IMR-90 (cell line): ENCODE data around the gene SURF2. TPM values are rescaled to one million over a fixed set of nuclear protein-coding genes. Genes with fewer than 3 reads are reported as not detected.

ENCODE experiments used
- ATAC-seq: fragments of 200-7000 bp; cut with Tn5 transposase; 2 replicates; pipeline ENCODE4 v1.9.1; 2020; ENCODE audit warnings: low read depth, mild to moderate bottlenecking, moderate library complexity
- BruUV-seq: library from RNA; stranded (reverse); fragments of 400-500 nt; replicated peaks from 2 replicates; lab custom pipeline; 2021; lab: Mats Ljungman, UMichigan
- CTCF ChIA-PET: fragments of 300-600 bp; formaldehyde crosslinking; extraction: SDS; loops from one replicate; lab custom pipeline; 2021; ENCODE audit warnings: antibody characterized with exemption; lab: Yijun Ruan, JAX
- POLR2A ChIA-PET: fragments of 300-600 bp; sonication (Branson Sonifier 250); formaldehyde crosslinking; loops from one replicate; lab custom pipeline; 2022; ENCODE audit warnings: antibody characterized with exemption; ENCODE audit not compliant: unreplicated experiment; lab: Charles Lee
- DNase-seq: peaks from one replicate; pipeline ENCODE4 v3.0.0; 2013
- H2AFZ ChIP-seq: replicated peaks from 2 replicates; pipeline ENCODE3; 2013; ENCODE audit warnings: low read length, mild to moderate bottlenecking; ENCODE audit not compliant: poor library complexity
- H2AK5ac ChIP-seq: 2 replicates; pipeline ENCODE4 v1.6.1; 2013; ENCODE audit warnings: low read depth, low read length, inconsistent platforms
- H2AK9ac ChIP-seq: replicated peaks from 2 replicates; pipeline ENCODE3; 2013; ENCODE audit warnings: mild to moderate bottlenecking, low read depth, low read length, moderate library complexity; ENCODE audit not compliant: poor library complexity
- H2BK120ac ChIP-seq: 2 replicates; pipeline ENCODE4 v1.6.1; 2013; ENCODE audit warnings: low read depth, low read length, inconsistent platforms
- H2BK15ac ChIP-seq: 3 replicates; pipeline ENCODE4 v1.6.1; 2013; ENCODE audit warnings: low read depth, low read length, inconsistent platforms
- H2BK20ac ChIP-seq: 2 replicates; pipeline ENCODE4 v1.6.1; 2013; ENCODE audit warnings: low read depth, mild to moderate bottlenecking, inconsistent platforms, low read length, moderate library complexity
- H2BK5ac ChIP-seq: 2 replicates; pipeline ENCODE4 v1.6.1; 2013; ENCODE audit warnings: mild to moderate bottlenecking, low read depth, low read length, inconsistent platforms; ENCODE audit not compliant: poor library complexity, severe bottlenecking
- H3K14ac ChIP-seq: replicated peaks from 2 replicates; pipeline ENCODE4 v1.6.1; 2013; ENCODE audit warnings: low read depth, low read length, inconsistent platforms
- H3K18ac ChIP-seq: 2 replicates; pipeline ENCODE4 v1.6.1; 2013; ENCODE audit warnings: low read depth, low read length, control low read depth
- H3K23ac ChIP-seq: 2 replicates; pipeline ENCODE4 v1.6.1; 2013; ENCODE audit warnings: low read depth, low read length, inconsistent platforms
- H3K27ac ChIP-seq: 2 replicates; pipeline ENCODE4 v1.5.1; 2013; ENCODE audit warnings: mild to moderate bottlenecking, control low read depth, low read length; ENCODE audit not compliant: insufficient read depth
- H3K27me3 ChIP-seq: 2 replicates; pipeline ENCODE4 v1.6.1; 2013; ENCODE audit warnings: low read length; ENCODE audit not compliant: control insufficient read depth, insufficient read depth
- H3K36me3 ChIP-seq: 2 replicates; pipeline ENCODE4 v1.6.1; 2013; ENCODE audit warnings: low read length, mixed read lengths; ENCODE audit not compliant: control insufficient read depth, insufficient read depth
- H3K4ac ChIP-seq: 2 replicates; pipeline ENCODE4 v1.6.1; 2013; ENCODE audit warnings: low read depth, low read length, inconsistent platforms
- H3K4me1 ChIP-seq: 2 replicates; pipeline ENCODE4 v1.6.1; 2013; ENCODE audit warnings: low read length, mixed read lengths; ENCODE audit not compliant: control insufficient read depth, insufficient read depth
- H3K4me2 ChIP-seq: 2 replicates; pipeline ENCODE4 v1.6.1; 2013; ENCODE audit warnings: low read depth, mild to moderate bottlenecking, control low read depth, low read length, moderate library complexity
- H3K4me3 ChIP-seq: 2 replicates; pipeline ENCODE4 v1.5.1; 2013; ENCODE audit warnings: low read depth, mild to moderate bottlenecking, control low read depth, low read length, moderate library complexity; ENCODE audit not compliant: insufficient read depth
- H3K56ac ChIP-seq: 2 replicates; pipeline ENCODE4 v1.6.1; 2013; ENCODE audit warnings: low read length, inconsistent platforms; ENCODE audit not compliant: insufficient read depth; ENCODE audit errors: extremely low read depth
- H3K79me1 ChIP-seq, 2 experiments: 2 replicates each; pipeline ENCODE4 v1.6.1; 2013; ENCODE audit warnings: low read length in 2 of 2, inconsistent platforms in 1 of 2, low read depth in 1 of 2
- H3K9ac ChIP-seq: 2 replicates; pipeline ENCODE4 v1.6.1; 2013; ENCODE audit warnings: low read depth, low read length, control low read depth
- H3K9me1 ChIP-seq: 2 replicates; pipeline ENCODE4 v1.6.1; 2013; ENCODE audit warnings: low read length, inconsistent platforms; ENCODE audit not compliant: insufficient read depth
- H3K9me3 ChIP-seq: 2 replicates; pipeline ENCODE4 v1.6.1; 2013; ENCODE audit warnings: low read length; ENCODE audit not compliant: control insufficient read depth, insufficient read depth
- H4K20me1 ChIP-seq: 2 replicates; pipeline ENCODE4 v1.6.1; 2013; ENCODE audit warnings: low read length, inconsistent platforms; ENCODE audit not compliant: insufficient read depth
- H4K5ac ChIP-seq: 2 replicates; pipeline ENCODE4 v1.6.1; 2013; ENCODE audit warnings: mild to moderate bottlenecking, low read depth, low read length, control low read depth
- H4K8ac ChIP-seq, 2 experiments: 2 replicates each; pipeline ENCODE4 v1.6.1; 2013; ENCODE audit warnings: low read depth in 2 of 2, low read length in 2 of 2, control low read depth in 1 of 2, inconsistent platforms in 1 of 2
- H4K91ac ChIP-seq: 2 replicates; pipeline ENCODE4 v1.6.1; 2013; ENCODE audit warnings: low read depth, low read length, inconsistent platforms; ENCODE audit not compliant: insufficient read depth
- CEBPB ChIP-seq: IDR thresholded peaks from 2 replicates; pipeline ENCODE4 v1.6.1; 2012; ENCODE audit warnings: low read depth, low read length, improper control_type of control experiment
- CHD1 ChIP-seq: IDR thresholded peaks from 2 replicates; pipeline ENCODE4 v1.6.1; 2012; ENCODE audit warnings: low read depth, low read length, improper control_type of control experiment
- FOS ChIP-seq: fragments of 150-350 bp; IDR thresholded peaks from 2 replicates; pipeline ENCODE4 v1.6.1; 2016; ENCODE audit warnings: low read depth, low read length
- MAZ ChIP-seq: IDR thresholded peaks from 2 replicates; pipeline ENCODE4 v1.6.1; 2012; ENCODE audit warnings: low read depth, mild to moderate bottlenecking, low read length, improper control_type of control experiment, moderate library complexity, borderline replicate concordance
- MXI1 ChIP-seq: IDR thresholded peaks from 2 replicates; pipeline ENCODE4 v1.6.1; 2012; ENCODE audit warnings: low read depth, mild to moderate bottlenecking, low read length, moderate library complexity, borderline replicate concordance
- NFE2L2 ChIP-seq: fragments of 150-350 bp; IDR thresholded peaks from 2 replicates; pipeline ENCODE4 v1.6.1; 2016; ENCODE audit warnings: low read depth, mild to moderate bottlenecking, low read length
- POLR2A ChIP-seq: IDR thresholded peaks from 2 replicates; pipeline ENCODE4 v1.6.1; 2012; ENCODE audit warnings: mild to moderate bottlenecking, low read depth, low read length
- RAD21 ChIP-seq: IDR thresholded peaks from 2 replicates; pipeline ENCODE4 v1.6.1; 2012; ENCODE audit warnings: low read length, improper control_type of control experiment
- RFX5 ChIP-seq: IDR thresholded peaks from 2 replicates; pipeline ENCODE4 v1.8.0; 2012; ENCODE audit warnings: low read depth, mild to moderate bottlenecking, low read length, moderate library complexity
- SMC3 ChIP-seq: fragments of 150-350 bp; IDR thresholded peaks from 2 replicates; pipeline ENCODE4 v1.6.1; 2016; ENCODE audit warnings: low read depth, mild to moderate bottlenecking, antibody characterized with exemption, low read length, moderate library complexity
- WGBS, 2 experiments: methylation state at CpG; one replicate each; pipeline versions ENCODE4 v1.1.5 to v1.1.7; 2013; ENCODE audit warnings: missing lambda C conversion rate in 2 of 2; ENCODE audit not compliant: insufficient read length in 1 of 2; ENCODE audit errors: extremely low coverage in 2 of 2; 5-methylcytosine and 5-hydroxymethylcytosine counted together
- dilution Hi-C: fragments of 300-500 bp; cut with HindIII; formaldehyde crosslinking; loops from one replicate; pipeline ENCODE4 v1.14.3; 2018; ENCODE audit warnings: low sequenced_read_pairs; ENCODE audit not compliant: unreplicated experiment
- in situ Hi-C: fragments of 300-500 bp; cut with MboI; formaldehyde crosslinking; loops from 3 replicates; pipeline ENCODE4 v1.14.3; 2019; ENCODE audit warnings: low sequenced_read_pairs, inconsistent platforms, mixed read lengths
- intact Hi-C: fragments of 100-400 bp; cut with micrococcal nuclease; formaldehyde crosslinking; loops from 2 replicates; pipeline ENCODE4 v1.10.0; 2022
- polyA plus RNA-seq, 3 experiments: library from polyadenylated mRNA; depleted of rRNA; stranded (reverse); fragments of >200 nt; gene quantifications; 2 replicates each; pipeline ENCODE4 v1.2.3, GENCODE V29; 2012; ENCODE audit warnings: low replicate concordance in 1 of 3
- total RNA-seq: library from RNA; depleted of rRNA; stranded (reverse); fragments of >200 nt; gene quantifications from 2 replicates; pipeline ENCODE4 v1.2.3, GENCODE V29; 2012
- TF ChIP-seq, protein P1 (sequence below): fragments of 150-350 bp; IDR thresholded peaks from 2 replicates; pipeline ENCODE4 v1.6.1; 2017; ENCODE audit warnings: mild to moderate bottlenecking, antibody characterized with exemption, low read length, low read depth
- TF ChIP-seq, protein P2 (sequence below): fragments of 150-350 bp; IDR thresholded peaks from 2 replicates; pipeline ENCODE4 v1.6.1; 2016; ENCODE audit warnings: low read depth, mild to moderate bottlenecking, low read length, moderate library complexity, borderline replicate concordance

Gene SURF2
- total and polyA plus RNA-seq, 2 of the 4 experiments (the other 2 are of a cell fraction) = 9.9 to 16.3 TPM

DNA sequence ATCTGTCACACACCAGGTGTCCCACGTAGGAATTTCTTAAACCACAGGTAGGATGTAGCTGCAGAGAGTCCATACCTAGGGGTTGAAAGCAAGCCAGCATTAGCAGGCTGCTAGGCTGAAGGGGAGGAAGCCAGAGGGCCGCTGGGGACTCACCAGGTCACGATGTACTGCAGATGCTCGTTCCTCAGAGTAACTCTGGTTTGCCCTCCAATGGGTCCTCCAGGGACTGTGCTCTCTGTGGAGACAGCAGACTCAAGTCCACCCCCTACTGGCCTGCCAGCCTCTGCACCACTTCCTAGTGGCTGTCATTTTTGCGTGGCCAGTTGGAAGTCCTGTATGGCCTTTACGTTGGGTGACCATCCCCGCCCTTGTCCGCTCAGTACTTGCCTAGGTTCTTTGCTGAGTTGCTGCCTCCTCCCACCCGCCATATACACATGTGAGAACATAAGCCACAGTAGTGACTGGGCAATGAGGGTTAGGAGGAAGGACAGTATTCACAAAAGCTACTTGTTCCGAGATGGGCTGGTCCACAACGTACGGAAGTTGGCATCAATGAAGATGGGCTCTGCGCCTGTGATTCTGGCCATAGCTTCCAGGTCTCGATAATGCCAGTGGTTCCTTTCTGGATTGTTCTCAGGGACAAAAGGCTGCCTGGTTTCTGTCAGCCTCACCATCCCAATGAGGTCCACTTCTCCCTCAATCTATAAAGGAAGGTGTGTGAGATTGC lies 4.3 kb upstream of the SURF2 start (continued):
- TF ChIP-seq, protein P1, sequence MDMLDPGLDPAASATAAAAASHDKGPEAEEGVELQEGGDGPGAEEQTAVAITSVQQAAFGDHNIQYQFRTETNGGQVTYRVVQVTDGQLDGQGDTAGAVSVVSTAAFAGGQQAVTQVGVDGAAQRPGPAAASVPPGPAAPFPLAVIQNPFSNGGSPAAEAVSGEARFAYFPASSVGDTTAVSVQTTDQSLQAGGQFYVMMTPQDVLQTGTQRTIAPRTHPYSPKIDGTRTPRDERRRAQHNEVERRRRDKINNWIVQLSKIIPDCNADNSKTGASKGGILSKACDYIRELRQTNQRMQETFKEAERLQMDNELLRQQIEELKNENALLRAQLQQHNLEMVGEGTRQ = no peak

DNA sequence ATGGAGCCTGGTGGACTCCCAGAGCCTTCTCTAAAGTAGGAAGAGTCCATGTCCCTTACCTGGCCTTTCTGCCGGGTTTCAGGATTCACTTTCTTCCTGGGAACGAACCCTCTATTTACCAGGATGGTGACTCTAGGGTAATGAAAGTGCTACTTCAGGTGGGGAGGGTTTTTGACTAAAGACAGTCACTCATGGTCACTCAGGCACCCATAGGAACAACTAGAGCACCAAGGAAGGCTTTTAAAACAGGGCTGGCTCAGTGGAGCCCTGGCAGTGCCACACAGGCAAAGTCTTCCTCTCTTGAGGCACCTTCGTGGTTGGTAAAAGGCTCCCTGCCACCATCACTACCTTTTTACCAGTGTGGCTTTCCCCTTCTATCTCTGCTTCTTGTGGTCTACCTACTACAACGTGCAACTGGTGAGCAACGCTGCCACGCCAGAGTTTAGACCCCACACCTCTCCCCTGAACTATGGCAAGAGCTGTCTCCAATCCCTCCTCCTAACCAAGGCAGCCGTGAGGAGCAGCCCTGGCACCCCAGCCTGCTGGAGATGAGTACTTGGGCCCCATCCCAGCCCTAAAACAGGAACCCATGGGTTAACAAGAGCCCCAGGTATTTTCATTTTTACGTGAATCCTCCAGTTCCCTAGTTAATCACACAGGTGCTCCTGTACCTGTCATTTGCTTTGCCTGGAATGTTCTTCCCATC lies 3.6 kb upstream of the SURF2 start:
- H4K5ac ChIP-seq = no peak overlapping the region
- ATAC-seq (no peak), DNase-seq (no peak)
- H3K14ac ChIP-seq = no peak overlapping the region
- H4K91ac ChIP-seq = no peak overlapping the region
- no peak overlapping the region for H3K27ac ChIP-seq
- no peak overlapping the region for H3K56ac ChIP-seq
- H2BK15ac ChIP-seq = no peak overlapping the region
- H3K4ac ChIP-seq = no peak overlapping the region
- dilution Hi-C loops = no loop called here
- H4K8ac ChIP-seq = 0 out of 4 replicates have a peak overlapping the region, but pooled peaks of 1 of the 2 experiments have one; percentile 2
- no peak overlapping the region for H2BK5ac ChIP-seq
- no peak overlapping the region for H2BK120ac ChIP-seq
- H3K4me2 ChIP-seq = no peak overlapping the region
- no peak overlapping the region for H3K23ac ChIP-seq
- WGBS, 2 experiments = 82% methylated on average over 3 of the region's 8 CpGs; no CpG with 5 or more reads in 1 of the 2 experiments
- H3K9me3 ChIP-seq = no peaks in the 10 kb centered on the region
- no peak overlapping the region for H2AK5ac ChIP-seq
- in situ Hi-C loops = no loop called here
- peaks cover 52% of the 10 kb centered on the region for H4K20me1 ChIP-seq
- H3K4me1 ChIP-seq = peaks cover 17% of the 10 kb centered on the region
- no peak overlapping the region for H3K4me3 ChIP-seq
- no TSS peak for BruUV-seq
- H3K9me1 ChIP-seq = peaks cover 3% of the 10 kb centered on the region; the same call in 1 of the 2 replicates
- H3K79me1 ChIP-seq = peaks cover 33 to 72% of the 10 kb centered on the region in 2 experiments
- no peak overlapping the region for H3K9ac ChIP-seq
- peaks cover 47% of the 10 kb centered on the region for H3K36me3 ChIP-seq
- H3K18ac ChIP-seq = no peak overlapping the region
- intact Hi-C loops = no loop called here
- no peak overlapping the region for H2AK9ac ChIP-seq
- no peak overlapping the region for H2AFZ ChIP-seq
- ChIA-PET CTCF (interaction anchor here (1.1 kb wide), 1 partner anchor 127 kb away, joined by 3 read pairs; no protein-coding TSS in a partner anchor), POLR2A (no interaction called here)
- no peak overlapping the region for H2BK20ac ChIP-seq
- H3K27me3 ChIP-seq = no peaks in the 10 kb centered on the region
- TF ChIP-seq MAZ = no peak
- TF ChIP-seq, protein P1 = no peak
- TF ChIP-seq SMC3 = no peak
- TF ChIP-seq, protein P2, sequence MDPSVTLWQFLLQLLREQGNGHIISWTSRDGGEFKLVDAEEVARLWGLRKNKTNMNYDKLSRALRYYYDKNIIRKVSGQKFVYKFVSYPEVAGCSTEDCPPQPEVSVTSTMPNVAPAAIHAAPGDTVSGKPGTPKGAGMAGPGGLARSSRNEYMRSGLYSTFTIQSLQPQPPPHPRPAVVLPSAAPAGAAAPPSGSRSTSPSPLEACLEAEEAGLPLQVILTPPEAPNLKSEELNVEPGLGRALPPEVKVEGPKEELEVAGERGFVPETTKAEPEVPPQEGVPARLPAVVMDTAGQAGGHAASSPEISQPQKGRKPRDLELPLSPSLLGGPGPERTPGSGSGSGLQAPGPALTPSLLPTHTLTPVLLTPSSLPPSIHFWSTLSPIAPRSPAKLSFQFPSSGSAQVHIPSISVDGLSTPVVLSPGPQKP = no peak
- TF ChIP-seq CEBPB = no peak
- no peak for TF ChIP-seq FOS
- no peak for TF ChIP-seq POLR2A
- no peak for TF ChIP-seq NFE2L2
- no peak for TF ChIP-seq RAD21
- no peak for TF ChIP-seq RFX5
- no peak for TF ChIP-seq CHD1
- no peak for TF ChIP-seq MXI1
